ENCODE results near the gene TMEM204. TPM values are rescaled to one million over a fixed set of nuclear protein-coding genes. Genes with fewer than 3 reads are reported as not detected.

Gene TMEM204
- total and polyA plus RNA-seq, 8 donors, result 2.7 to 45.8 (median 17.5) TPM

DNA sequence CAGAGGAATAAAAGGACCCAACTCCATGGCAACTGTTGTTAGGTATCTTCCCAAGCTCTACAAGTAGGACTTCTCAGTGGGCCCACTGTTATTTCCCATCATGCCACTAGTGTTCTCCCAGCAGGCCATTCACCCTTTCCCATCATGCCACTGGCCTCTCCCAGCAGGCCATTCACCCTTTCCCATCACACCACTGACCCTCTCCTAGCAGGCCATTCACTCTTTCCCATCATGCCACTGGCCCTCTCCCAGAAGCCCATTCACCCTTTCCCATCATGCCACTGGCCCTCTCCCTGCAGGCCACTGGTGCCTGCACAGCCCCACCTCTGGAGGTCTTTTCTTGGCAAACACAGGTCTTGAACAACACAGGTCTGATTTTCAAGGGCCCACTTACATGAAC, 42.1 kb downstream of the TMEM204 start:
- DNase-seq, result no peak
- no peak for TF ChIP-seq POLR2AphosphoS5 (IDR thresholded peaks at IDR 0.05)
- no peak for TF ChIP-seq POLR2A (IDR thresholded peaks at IDR 0.05)
- TF ChIP-seq, protein P1, sequence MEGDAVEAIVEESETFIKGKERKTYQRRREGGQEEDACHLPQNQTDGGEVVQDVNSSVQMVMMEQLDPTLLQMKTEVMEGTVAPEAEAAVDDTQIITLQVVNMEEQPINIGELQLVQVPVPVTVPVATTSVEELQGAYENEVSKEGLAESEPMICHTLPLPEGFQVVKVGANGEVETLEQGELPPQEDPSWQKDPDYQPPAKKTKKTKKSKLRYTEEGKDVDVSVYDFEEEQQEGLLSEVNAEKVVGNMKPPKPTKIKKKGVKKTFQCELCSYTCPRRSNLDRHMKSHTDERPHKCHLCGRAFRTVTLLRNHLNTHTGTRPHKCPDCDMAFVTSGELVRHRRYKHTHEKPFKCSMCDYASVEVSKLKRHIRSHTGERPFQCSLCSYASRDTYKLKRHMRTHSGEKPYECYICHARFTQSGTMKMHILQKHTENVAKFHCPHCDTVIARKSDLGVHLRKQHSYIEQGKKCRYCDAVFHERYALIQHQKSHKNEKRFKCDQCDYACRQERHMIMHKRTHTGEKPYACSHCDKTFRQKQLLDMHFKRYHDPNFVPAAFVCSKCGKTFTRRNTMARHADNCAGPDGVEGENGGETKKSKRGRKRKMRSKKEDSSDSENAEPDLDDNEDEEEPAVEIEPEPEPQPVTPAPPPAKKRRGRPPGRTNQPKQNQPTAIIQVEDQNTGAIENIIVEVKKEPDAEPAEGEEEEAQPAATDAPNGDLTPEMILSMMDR (IDR thresholded peaks at IDR 0.05), result no peak
- no peak for TF ChIP-seq EP300 (IDR thresholded peaks at IDR 0.05)
- Histone ChIP-seq H3K9me3 (no peaks in the 10 kb centered on the region), H3K4me1 (peaks cover 0 to 7% (median 4%) of the 10 kb centered on the region in 4 donors), H3K27me3 (no peaks in the 10 kb centered on the region), H3K27ac (no peak overlapping the region), H3K36me3 (peaks cover 0 to 72% (median 43%) of the 10 kb centered on the region in 4 donors), H3K4me3 (no peak overlapping the region)
- intact Hi-C loops (cut with DNase I; ENCODE audit: low total_unique reads), result no loop called here

DNA sequence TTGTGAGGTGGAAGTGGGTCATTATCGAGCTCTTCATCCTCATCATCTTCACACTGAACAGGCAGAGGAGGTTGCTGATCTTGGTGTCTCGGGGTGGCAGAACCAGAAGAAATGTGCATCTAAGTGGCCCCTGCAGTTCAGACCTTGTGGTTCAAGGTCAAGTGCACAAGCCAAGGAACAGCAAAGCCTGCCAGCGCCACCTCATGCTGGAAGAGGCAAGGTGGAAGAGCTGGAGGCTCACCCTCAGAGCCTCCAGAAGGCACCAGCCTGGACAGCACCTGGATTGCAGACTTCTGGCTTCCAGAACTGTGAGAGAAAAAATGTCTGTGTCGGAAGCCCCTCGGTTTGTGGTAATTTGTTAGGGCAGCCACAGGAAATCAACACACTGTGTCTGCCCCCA, 45.7 kb downstream of the TMEM204 start:
- TF ChIP-seq, protein P1 (IDR thresholded peaks at IDR 0.05), result no peak
- TF ChIP-seq POLR2A (IDR thresholded peaks at IDR 0.05), result no peak
- no peak for TF ChIP-seq EP300 (IDR thresholded peaks at IDR 0.05)
- no peak for TF ChIP-seq POLR2AphosphoS5 (IDR thresholded peaks at IDR 0.05)
- Histone ChIP-seq H3K36me3 (peaks cover 9 to 81% (median 63%) of the 10 kb centered on the region in 4 donors), H3K27me3 (no peaks in the 10 kb centered on the region), H3K27ac (no peak overlapping the region), H3K4me3 (no peak overlapping the region), H3K4me1 (peaks cover 0 to 12% (median 9%) of the 10 kb centered on the region in 4 donors), H3K9me3 (no peaks in the 10 kb centered on the region)
- 86 to 97% (median 90%) methylated on average over 3 to 5 of the region's 5 CpGs for WGBS, 5 donors
- intact Hi-C loops (cut with DNase I; ENCODE audit: low total_unique reads), result no loop called here
- DNase-seq, result no peak

DNA sequence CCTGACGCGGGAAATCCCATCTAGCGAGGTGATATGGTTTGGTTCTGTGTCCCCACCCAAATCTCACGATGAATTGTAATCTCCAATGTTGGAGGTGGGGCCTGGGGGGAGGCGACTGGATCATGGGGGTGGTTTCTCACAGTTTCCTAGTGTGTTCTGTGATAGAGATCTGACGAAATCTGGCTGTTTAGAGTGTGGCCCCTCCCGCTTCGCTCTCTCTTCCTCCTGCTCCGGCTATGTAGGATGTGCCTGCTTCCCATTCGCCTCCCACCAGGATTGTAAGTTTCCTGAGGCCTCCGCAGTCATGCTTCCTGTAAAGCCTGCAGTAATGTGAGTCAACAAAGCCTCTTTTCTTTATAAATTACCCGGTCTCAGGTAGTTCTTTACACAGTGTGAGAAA, 46.8 kb downstream of the TMEM204 start:
- TF ChIP-seq POLR2AphosphoS5 (IDR thresholded peaks at IDR 0.05), result no peak
- no peak for TF ChIP-seq POLR2A (IDR thresholded peaks at IDR 0.05)
- TF ChIP-seq, protein P1 (IDR thresholded peaks at IDR 0.05), result no peak
- no peak for TF ChIP-seq EP300 (IDR thresholded peaks at IDR 0.05)
- DNase-seq, result no peak
- Histone ChIP-seq H3K9me3 (no peaks in the 10 kb centered on the region), H3K27ac (no peak overlapping the region), H3K4me3 (no peak overlapping the region), H3K36me3 (peaks cover 13 to 88% (median 74%) of the 10 kb centered on the region in 4 donors), H3K27me3 (no peaks in the 10 kb centered on the region), H3K4me1 (peaks cover 0 to 12% (median 9%) of the 10 kb centered on the region in 4 donors)
- intact Hi-C loops (cut with DNase I; ENCODE audit: low total_unique reads), result no loop called here
- 78 to 85% (median 80%) methylated on average over 12 of the region's 12 CpGs for WGBS, 5 donors

DNA sequence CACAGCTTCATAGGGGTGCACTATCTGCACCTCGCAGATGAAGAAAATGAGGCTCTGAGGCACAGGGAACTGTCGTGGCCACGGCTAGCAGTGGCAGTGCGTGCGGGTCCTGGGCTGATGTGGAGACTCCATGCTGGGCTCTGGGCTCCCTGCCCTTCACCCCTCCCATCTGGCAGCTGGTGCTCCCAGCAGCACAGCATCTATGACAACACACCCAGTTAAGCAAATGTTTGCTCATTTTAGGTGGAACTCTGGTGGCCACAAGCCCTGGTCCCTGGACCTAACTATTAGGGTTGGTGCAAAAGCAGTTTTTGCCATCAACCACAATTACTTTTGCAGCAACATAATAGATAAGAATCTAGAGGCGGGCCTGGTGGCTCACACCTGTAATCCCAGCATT, 47.5 kb downstream of the TMEM204 start:
- peak; percentile 40 to 52 for DNase-seq
- TF ChIP-seq POLR2AphosphoS5 (IDR thresholded peaks at IDR 0.05) (peak in 1 of 3 donors; percentile 28), EP300 (IDR thresholded peaks at IDR 0.05) (no peak), POLR2A (IDR thresholded peaks at IDR 0.05) (no peak)
- Histone ChIP-seq H3K4me1 (peaks cover 0 to 12% (median 9%) of the 10 kb centered on the region in 4 donors), H3K36me3 (peaks cover 13 to 90% (median 79%) of the 10 kb centered on the region in 4 donors), H3K27me3 (no peaks in the 10 kb centered on the region), H3K9me3 (no peaks in the 10 kb centered on the region), H3K27ac (no peak overlapping the region), H3K4me3 (no peak overlapping the region)
- intact Hi-C loops (cut with DNase I; ENCODE audit: low total_unique reads), result no loop called here
- 42 to 71% (median 57%) methylated on average over 4 to 6 of the region's 6 CpGs for WGBS, 5 donors

DNA sequence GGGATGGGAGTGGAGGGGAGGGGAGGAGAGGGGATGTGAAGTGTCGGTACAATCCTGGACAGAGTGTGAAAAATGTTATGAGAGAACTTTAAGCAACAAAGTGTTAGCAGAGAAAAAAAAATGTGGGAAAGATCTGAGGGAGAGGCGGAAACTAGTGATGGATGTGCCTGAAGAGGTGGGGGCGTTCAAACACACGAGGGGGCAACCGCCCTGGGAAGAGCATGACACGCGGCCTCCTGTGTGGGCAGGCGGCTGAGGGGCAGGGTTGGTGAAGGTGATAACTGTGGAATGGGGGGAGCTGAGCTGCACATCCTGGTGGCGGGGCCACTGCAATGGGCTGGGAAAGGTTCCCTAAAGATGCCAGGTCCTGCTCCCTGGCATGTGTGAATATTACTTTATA, 48.3 kb downstream of the TMEM204 start:
- Histone ChIP-seq H3K9me3 (no peaks in the 10 kb centered on the region), H3K4me1 (peaks cover 0 to 12% (median 9%) of the 10 kb centered on the region in 4 donors), H3K27me3 (no peaks in the 10 kb centered on the region), H3K4me3 (no peak overlapping the region), H3K36me3 (peaks cover 13 to 95% (median 85%) of the 10 kb centered on the region in 4 donors), H3K27ac (no peak overlapping the region)
- 83 to 91% (median 88%) methylated on average over 9 of the region's 9 CpGs for WGBS, 5 donors
- TF ChIP-seq POLR2A (IDR thresholded peaks at IDR 0.05), result no peak
- no peak for TF ChIP-seq EP300 (IDR thresholded peaks at IDR 0.05)
- TF ChIP-seq, protein P1 (IDR thresholded peaks at IDR 0.05), result no peak
- TF ChIP-seq POLR2AphosphoS5 (IDR thresholded peaks at IDR 0.05), result no peak
- DNase-seq, result no peak
- intact Hi-C loops (cut with DNase I; ENCODE audit: low total_unique reads), result no loop called here
